SHP77 treated with DMSO at 0.1 percent for 48 hours (cell line): ENCODE data around the gene GDAP1L1.
A peak's percentile ranks its signal among the peaks of the same experiment; 100 is the strongest.

Source experiments
- DNase-seq: peaks from one replicate; lab custom pipeline; 2025; lab: John Stamatoyannopoulos, UW

The GDAP1L1 gene

GRCh38 chr20:44247131-44247571 is at the start of gene GDAP1L1:
TSS of gene GDAP1L1 (plus strand) at chr20:44247308. CDS start at chr20:44247335, 27 bp downstream.
- DNase-seq = peak; percentile 8

DNA sequence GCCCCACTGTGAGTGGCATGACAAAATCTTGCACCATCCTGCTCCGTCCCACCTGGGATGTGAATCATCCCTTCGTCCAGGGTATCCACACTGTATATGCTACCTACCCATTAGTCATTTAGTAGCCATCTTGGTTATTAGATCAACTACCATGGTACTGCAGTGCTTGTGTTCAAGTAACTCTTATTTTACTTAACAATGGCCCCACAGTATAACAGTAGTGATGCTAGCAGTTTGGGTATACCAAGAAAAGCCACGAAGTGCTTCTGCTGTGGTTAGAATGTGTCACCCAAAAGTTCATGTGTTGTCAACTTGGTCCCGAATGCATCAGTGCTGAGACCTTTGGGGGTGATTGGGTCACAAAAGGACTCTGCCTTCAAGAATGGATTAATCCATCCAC is 48.2 kb upstream of the GDAP1L1 start:
- no peak for DNase-seq

- no peak for DNase-seq
Measured at GRCh38 chr20:44199877-44200276, 47.2 kb upstream of the GDAP1L1 start.

- DNase-seq = no peak
Measured at GRCh38 chr20:44200371-44200770, 46.7 kb upstream of the GDAP1L1 start.

GRCh38 chr20:44200983-44201382 is 46.1 kb upstream of the GDAP1L1 start:
- DNase-seq = no peak

DNA sequence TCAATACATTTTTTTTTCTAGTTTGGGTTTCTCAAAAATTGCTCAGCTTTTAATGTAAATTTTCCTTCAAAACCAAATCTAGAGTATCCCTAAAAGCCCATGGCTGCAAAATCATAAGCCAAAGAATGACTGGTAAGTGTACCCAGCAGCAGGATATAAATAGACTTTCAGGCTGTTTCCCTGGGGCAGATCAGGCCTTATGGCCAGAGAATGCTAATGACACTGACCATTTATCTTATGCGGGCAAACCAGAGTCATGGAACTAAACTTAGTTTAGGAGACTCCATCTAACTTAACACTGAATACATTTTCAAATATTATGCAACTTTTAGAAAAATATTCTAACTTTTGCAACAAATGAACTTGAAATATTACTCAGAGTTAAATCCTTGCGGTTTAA is 43.9 kb upstream of the GDAP1L1 start:
- DNase-seq = no peak

GRCh38 chr20:44204156-44204831 is 42.8 kb upstream of the GDAP1L1 start:
- DNase-seq = no peak

DNA sequence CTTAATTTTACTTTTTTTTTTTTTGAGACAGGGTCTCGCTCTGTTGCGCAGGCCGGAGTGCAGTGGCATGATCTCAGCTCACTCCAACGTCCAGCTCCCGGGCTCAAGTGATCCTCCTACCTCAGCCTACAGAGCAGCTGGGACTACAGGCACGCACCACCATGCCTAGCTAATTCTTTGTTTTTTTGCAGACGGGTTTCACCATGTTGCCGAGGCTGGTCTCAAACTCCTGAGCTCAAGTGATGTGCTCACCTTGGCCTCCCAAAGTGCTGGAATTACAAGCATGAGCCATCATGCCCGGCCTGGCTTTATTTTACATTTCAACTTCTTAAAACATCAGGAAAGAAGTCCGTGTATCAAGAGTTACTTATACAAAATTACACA is 42.3 kb upstream of the GDAP1L1 start:
- no peak for DNase-seq

GRCh38 chr20:44206132-44206531 is 41.0 kb upstream of the GDAP1L1 start:
- no peak for DNase-seq

GRCh38 chr20:44207126-44207723 is 39.9 kb upstream of the GDAP1L1 start:
- no peak for DNase-seq

- no peak for DNase-seq
Measured at GRCh38 chr20:44208165-44208564, 38.9 kb upstream of the GDAP1L1 start.

DNA sequence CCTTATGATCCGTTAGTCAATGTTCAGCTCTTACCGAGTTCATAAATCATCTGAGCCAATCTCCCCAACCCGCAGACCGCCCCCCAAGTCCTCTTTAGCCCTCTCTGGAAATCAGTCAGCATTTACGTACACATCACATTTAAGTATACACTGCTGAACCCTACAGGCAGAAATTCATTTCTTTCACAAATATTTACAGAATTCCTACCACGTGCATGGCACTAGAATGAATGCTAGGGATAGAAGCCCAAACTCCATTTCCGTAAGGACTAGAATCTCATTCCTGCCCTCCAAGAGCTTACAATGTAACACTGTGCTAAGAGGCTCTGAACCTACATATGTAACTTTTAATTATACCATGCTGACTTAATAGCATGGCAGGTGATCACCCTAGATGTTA is 38.3 kb upstream of the GDAP1L1 start:
- DNase-seq = no peak

DNA sequence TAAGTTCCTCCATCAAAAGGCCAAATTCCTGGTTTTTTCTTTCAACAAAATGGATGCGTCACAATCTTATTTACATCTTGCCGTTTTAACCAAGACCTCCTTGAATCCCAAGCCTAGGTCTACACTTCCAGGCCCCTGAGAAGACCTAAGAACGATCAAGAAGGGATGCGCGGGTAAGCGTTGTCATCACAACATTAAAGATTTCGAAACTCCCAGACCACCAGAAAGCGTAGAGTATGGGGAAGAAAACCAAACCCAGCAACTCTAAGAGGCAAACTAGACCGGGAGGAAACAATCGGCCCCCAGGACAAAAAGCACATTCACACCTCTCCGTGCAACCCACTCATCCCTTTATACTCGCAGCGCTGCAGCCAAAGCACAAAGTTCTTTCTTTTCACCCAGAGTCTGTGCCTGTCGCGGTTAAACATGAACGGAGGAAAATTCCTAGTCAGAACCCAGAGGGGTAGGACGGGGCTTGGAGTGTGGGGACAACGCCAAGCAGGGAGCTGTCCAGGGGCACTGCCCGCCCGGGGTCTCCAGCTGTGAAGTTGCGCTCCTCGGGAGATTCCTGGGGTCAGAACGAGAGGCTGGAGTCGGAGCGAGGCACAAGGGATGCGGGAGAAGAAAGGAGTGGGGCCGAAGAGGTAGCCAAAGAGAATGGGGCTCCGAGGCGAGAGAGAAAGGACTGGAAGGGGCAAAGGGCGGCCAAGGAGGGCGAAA is 37.3 kb upstream of the GDAP1L1 start:
- DNase-seq = no peak

DNA sequence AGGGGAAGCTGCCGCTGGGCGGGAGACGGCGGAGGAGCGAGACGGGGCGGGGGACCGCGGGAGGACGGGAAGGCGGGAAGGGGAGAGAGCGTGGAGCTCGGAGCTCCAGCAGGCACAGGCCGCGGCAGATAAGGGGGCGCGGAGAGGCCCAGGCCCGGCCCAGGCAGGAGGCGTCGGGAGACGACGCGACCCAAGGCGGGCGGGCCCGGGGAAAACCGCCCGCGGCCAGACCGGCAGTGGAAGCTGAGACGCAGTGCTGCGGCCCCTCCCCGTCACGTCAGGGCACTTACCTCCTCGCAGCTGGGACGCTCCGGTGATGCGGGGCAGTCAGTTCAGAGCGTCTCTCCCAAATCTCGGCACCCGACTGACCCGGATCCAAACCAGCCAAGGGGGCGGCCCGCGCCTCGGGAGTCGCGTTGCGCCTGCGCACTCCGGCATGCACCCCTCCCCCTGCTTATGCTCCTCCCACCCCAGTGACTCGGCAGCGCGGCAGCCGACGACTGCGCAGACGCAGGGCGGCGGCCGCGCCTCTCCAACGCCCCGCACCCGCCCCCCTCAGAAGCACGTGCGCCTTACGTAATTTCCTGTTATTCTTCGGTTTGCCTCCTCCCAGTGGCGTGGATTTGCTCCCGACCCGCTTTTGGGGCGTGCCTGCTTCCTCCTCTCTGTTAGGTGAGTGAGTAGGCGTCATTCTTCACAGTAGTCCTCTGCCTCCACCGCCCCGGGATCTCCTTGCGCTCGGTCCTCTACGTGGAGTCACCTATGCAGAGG is 36.5 kb upstream of the GDAP1L1 start, which contains the start of gene OSER1:
Gene OSER1 (minus strand): TSS at position 366 of the 771 bp plus-strand sequence. CDS start 3,814 bp downstream, outside the sequence.
- DNase-seq = peak; percentile 90

DNA sequence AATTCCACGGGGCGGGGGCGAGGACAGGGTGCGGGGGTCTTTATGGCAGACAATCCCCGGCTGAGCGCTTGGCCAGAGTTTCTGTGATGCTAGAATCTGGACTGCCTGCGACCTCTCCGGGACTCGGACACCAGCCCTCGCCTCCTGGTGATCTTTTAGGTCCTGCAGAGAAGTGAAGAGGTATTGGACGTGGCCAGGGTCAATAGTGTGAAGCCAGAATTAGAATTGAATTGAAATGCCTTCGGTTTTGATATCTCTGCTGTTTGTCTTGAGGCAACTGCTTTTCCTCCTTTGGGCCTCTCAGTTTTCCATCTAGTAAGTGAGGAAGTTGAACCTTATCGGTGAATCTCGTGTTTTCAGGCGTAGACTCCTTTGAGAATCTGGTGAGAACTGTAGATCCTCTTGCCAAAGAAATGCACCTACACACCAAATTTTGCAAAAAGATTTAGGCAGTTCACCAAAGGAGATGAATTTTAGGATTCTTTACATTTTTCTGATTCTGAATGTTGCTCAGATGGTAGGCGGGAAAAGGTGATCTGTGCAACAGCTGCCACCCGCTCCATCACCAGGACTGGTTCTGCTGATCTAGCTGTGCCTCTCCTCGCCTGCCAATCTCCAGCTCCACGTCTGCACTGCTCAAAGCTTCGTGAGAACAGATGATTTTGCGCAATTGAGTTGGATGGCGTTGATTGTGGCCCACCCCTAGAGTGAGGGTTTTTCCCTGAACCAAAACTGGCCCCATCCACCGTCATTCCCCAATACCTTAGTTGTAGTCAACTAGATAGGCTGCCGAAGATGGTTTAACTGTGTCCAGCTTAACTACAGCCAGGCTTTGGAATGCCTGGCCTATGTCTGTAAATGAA is 35.7 kb upstream of the GDAP1L1 start:
- DNase-seq = no peak

- DNase-seq = no peak
Measured at GRCh38 chr20:44212792-44213191, 34.3 kb upstream of the GDAP1L1 start.

GRCh38 chr20:44215125-44215524 is 32.0 kb upstream of the GDAP1L1 start:
- peak; percentile 22 for DNase-seq

DNA sequence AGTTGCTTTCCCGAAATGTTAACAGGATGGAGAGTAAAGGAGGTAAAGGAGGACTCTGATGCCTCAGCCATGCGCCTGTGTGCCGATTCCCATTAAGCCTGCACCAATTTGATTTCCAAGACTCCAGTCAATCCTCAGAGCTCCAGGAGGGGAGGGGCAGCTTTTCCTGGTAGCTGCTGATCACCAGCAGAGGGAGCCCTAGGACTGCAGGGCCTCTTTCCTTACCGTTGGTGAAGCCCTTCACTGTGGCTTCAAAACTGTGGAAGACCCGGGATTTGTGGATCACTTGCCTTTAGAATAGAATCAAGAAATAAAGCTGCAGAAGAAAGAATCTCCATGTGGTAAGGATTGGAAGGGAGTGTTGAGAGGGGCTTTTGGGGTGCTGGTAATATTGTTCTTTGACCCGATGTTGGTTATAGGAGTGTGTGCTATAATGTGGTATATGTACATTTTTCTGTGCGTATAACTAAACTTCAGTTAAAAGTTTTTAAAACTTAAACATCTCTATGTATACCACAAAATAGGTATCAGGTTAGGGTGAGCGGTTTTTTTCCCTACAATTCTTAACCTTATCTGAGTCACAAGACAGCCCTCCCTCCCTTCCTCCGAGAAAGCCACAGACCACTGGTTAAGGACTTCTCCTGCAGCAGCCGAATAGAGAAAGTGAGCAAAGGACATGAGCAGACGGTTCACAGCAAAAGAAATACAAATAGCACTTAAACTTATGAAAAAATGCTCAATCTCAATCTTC is 29.6 kb upstream of the GDAP1L1 start:
- peak; percentile 40 for DNase-seq

- DNase-seq = no peak
Measured at GRCh38 chr20:44218446-44218845, 28.7 kb upstream of the GDAP1L1 start.

GRCh38 chr20:44219170-44219730 is 27.9 kb upstream of the GDAP1L1 start:
- no peak for DNase-seq
